DMS153 (cell line): Measurements from ENCODE around the gene ARL3.
A peak's percentile ranks its signal among the peaks of the same experiment; 100 is the strongest.
"Not testable (repeated sequence)": the region's sequence is repeated elsewhere in the genome, so short reads cannot be mapped to it uniquely, and the experiment has no call there.

Experiments used
- DNase-seq: peaks from one replicate; lab custom pipeline; 2025; lab: John Stamatoyannopoulos, UW

Gene ARL3

DNA sequence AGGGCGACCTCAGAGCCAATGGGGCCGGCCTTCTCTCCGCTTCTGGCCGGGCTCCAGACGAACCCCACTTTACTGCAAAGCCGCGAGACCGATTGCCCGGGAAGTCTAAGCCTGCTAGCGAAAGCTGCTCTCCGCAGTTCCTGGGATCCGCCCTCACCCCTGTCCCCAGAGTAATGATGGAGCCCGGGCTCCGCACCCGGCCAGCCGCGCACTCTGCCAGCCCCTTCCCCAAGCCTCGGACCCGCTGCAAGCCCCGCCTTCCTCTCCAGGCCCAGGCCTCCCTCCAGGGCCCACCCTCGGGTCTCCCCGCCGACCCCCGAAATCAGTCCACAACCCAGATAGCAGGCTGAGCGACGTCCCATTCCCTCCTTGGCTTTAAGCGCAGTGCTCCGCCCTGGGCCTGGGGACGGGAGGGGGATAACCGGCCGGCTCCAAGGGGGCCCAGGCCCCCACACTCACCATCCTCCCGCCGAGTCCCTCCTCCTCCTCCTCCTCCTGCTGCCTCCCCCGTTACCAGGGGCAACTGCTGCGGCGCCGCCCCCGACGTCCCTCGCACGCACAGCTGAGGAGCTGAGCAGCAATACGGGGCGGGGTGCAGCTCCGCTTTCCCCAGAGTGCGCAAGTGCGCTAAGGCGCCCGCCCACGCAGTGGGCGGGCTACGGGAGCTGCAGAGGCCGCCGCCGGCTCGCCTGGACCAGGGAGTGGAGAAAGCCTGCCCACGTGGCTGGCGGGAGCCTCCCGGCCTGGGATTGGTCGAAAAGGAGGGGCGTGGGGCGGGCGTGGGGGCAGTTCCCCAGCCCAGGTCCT, at the start of gene ARL3:
TSS of gene ARL3 (minus strand) at position 584 of the 807 bp plus-strand sequence. CDS start at position 462, 122 bp downstream.
- DNase-seq, result peak; percentile 97

DNA sequence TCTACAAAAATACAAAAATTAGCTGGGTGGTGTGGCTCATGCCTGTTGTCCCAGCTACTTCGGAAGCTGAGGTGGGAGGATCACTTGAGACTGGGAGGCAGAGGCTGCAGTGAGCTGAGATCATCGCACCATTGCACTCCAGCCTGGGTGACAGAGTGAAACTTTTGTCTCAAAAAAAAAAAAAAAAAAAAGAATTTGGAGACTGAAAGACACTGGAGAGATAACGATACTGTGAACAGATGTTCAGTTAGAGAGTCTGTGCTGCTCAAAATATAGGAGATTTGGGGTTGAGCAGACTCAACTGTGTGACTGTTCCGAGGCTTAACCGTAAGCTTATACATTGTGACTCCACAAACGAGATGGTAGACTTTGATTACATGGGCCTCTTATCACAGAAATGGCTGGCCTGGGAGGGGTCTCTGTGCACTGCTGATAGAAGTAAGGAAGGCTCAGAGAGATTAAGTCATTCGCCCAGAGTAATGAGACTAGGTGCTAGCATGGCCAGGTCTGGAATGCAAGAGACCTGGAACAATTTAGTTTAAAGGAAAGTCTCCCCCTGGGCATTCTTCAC, 48.9 kb upstream of the ARL3 start:
- DNase-seq, result no peak

DNA sequence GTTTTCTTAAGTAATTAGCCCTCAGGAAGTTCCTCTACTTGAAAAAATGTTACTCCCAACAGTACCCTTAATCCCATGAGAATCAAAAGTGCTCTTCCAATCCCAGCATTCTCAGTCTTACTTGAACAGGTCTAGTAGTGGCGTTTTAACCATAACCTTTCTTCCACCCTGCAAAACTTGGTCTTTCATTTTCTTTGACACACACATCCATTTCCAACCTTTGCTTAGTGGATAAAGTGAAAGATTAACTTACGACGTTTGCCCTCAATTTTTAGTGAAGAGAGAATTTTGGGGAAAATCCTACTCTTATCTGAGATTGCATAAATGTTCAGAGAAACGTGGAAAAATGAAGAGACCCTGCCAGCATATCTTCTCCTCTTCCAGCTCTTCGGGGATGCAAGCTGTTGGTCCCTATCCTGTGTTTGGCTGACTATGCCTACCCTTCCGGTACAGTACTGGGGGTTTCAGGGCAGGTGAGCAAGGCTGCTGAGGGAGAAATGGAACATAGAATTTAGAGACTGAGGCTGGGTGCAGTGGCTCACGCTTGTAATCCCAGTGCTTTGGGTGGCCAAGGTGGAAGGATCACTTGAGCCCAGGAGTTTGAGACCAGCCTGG, 48.3 kb upstream of the ARL3 start:
- DNase-seq, result no peak

DNA sequence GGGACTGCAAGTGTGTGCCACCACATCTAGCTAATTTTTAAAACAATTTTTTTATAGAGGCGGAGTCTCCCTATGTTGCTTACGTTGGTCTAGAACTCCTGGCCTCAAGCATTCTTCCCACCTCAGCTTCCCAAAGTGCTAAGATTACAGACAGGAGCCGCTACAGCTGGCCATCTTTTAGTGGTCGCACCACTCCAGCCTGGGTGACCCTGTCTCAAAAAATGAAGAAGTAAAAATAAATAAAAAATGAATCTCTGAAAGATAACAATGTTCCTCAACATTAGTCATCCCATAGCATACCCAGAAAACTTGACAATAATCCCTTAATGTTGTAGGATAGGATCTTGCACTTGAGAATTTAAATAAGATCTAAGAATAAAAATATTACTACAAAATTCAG, 47.8 kb upstream of the ARL3 start:
- no peak for DNase-seq

- no peak for DNase-seq
These were observed 45.5 kb upstream of the ARL3 start for GRCh38 chr10:102759497-102760210.

GRCh38 chr10:102758933-102759262, 44.7 kb upstream of the ARL3 start:
- not testable (repeated sequence) for DNase-seq

DNA sequence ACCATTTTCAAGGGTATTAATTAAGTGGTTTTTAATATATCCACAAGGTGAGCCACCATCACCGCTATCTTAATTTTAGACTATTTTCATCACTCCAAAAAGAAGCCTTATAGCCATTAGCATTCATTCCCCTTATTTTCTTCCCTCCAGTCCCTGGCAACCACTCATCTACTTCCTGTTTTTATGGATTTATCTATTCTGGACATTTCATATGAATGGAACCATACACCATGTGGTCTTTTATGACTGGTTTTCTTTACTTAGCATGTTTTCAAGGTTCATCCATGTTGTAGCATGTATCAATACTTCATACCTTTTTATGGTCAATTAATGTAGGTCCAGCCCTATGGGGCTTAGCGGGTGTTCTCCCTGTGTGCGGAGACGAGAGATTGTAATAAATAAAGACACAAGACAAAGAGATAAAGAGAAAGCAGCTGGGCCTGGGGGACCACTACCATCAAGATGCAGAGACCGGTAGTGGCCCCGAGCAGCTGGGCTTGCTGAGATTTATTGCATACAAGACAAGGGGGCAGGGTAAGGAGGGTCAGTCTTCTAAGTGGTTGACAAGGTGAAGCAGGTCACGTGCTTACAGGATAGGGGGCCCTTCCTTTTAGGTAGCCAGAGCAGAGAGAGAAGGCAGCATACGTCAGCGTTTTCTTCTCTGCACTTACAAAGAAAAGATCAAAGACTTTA, 44.2 kb upstream of the ARL3 start:
- DNase-seq, result no peak

GRCh38 chr10:102757323-102757722, 43.1 kb upstream of the ARL3 start:
- DNase-seq, result no peak

DNA sequence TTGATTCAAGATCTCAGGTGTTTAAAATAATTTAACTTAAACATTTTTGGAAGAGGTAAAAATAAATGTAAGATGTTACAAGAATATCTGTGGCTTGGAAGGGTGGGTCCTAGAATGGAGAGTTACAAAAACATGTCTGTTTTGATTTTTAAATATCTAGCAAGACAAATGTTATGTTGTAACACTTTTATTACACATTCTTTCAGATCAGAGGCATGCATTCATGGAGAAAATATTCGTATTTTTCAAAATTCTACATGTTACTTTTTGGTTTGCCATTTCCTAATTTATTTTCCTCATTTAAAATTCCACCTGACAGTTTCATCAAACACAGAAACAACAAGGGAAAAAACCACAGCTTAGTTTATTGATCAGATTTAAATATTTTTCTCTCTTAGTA, 39.5 kb upstream of the ARL3 start:
- no peak for DNase-seq

GRCh38 chr10:102752934-102753664, 38.9 kb upstream of the ARL3 start:
- no peak for DNase-seq

DNA sequence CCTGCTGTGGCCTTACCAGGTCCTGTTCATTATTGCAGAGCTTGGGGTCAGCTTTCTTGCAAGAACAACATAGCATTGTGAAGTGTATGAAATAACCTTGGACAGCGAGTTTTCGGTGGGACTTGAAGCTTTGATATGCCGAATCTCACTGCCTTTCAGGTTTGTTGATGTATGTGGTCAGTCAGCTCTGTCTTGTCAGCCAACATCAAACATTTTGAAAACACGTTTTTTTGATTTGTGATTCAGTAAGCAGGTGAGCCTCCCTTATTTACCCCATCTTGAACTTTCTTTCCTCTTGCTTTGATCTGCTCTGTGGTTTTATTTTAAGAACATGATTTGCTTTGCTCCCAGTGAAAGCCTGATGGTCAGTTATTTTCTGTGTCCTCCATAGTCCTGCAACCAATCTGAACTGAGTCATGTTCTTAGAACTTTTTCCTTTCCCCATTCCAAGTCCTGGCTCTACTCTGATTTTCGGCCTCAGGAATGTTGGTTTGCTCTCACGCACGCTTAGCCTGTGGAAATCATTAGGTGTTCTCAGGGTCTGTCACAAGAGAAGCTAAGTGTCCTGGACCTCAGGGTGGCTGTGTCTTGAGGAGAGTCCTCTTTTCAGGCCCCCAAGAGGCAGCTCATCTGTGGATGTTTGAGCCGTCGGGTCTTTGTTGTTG, 38.2 kb upstream of the ARL3 start:
- no peak for DNase-seq

DNA sequence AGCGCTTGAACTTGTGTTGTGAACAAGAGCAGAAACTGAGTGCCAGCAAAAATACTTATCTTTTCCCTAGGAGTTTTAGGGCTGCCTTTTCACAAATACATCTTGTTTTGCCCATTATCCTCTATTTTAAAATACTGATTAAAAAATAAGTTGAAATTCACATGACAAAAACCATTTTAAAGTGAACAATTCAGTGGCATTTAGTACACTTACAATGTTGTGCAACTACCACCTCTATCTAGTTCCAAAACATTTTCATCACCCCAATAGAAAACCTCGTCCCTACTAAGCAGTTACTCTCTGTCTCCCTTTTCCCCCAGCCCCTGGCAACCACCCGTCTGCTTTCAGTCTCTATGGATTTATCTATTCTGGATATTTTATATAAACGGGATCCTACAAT, 31.0 kb upstream of the ARL3 start:
- no peak for DNase-seq

- no peak for DNase-seq
These were observed 30.3 kb upstream of the ARL3 start for GRCh38 chr10:102744374-102745051.

- peak; percentile 99 for DNase-seq
These were observed 29.6 kb upstream of the ARL3 start, which contains the start of gene WBP1L for GRCh38 chr10:102743588-102744373. Gene WBP1L, plus strand, starts transcription at chr10:102743948. Its CDS starts 106 bp downstream, at chr10:102744054.

DNA sequence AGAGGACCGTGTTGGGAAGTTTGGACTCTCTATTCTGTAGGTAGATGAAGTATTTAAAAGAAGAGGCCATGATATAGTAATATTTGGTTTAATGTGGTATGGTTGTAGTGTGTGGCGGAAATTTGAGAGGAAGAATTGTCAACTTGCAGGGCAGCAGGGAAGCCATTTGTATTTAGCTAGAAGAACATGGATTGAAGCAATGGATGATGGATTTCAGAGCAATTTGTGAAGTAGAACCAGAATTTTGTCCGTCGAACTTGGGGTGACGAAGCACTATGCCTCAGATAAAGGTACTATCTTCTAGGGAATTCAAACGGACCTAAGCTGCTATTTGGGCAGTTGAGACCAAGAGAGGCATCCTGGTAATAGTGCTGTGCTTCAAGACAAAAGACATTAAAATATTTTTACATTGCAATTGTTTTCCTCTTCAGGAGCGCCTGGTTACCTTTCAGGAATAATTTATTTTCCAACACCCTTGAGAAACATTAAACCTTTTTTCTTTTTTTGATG, 28.9 kb upstream of the ARL3 start:
- DNase-seq, result no peak

- DNase-seq, result not testable (repeated sequence)
These were observed 28.1 kb upstream of the ARL3 start for GRCh38 chr10:102742313-102742712.

GRCh38 chr10:102741726-102742237, 27.6 kb upstream of the ARL3 start:
- DNase-seq, result no peak

DNA sequence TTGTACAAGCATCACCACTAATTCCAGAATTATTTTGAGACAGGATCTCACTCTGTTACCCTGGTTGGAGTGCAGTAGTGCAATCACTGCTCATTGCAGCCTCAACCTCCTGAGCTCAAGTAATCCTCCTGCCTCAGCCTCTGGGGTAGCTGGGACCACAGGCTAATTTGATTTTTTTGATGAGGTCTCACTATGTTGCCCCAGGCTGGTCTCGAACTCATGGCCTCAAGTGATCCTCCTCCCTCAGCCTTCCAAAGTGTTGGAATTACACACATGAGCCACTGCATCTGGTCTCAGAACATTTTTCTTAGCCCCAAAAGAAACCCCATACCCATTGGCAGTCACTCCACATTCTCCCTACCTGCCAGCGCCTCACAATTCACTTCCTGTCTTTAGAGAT, 26.0 kb upstream of the ARL3 start:
- no peak for DNase-seq

- DNase-seq, result no peak
These were observed 24.5 kb upstream of the ARL3 start for GRCh38 chr10:102738692-102739121.
